GM04504 (cell line): ENCODE measurements around the gene GAD1.

Experiments
- DNase-seq: peaks from one replicate; pipeline ENCODE4 v3.0.0-alpha.2; 2012; ENCODE audit warnings: low read depth

GAD1 gene

DNA sequence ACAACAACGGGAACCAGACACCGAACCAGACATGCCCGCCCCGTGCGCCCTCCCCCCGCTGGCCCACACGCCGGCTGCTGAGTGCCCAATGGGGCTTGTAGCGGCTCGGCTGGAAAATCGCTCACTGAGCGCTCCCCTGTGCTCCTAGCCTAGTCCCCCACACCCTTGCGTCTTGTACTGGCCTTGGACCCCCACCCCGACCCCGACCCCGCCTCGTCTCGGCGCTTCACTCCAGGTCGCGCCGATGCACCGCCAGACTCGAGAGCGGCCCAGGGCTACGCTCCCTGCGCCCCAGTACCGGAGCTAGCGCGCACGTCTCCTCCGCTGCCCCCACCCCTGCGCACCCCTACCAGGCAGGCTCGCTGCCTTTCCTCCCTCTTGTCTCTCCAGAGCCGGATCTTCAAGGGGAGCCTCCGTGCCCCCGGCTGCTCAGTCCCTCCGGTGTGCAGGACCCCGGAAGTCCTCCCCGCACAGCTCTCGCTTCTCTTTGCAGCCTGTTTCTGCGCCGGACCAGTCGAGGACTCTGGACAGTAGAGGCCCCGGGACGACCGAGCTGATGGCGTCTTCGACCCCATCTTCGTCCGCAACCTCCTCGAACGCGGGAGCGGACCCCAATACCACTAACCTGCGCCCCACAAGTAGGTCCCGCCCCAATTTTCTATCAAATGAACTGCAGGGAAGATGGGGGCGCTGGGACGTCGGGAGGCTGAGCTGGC is 1.5 kb downstream of the GAD1 start:
- no peak for DNase-seq

DNA sequence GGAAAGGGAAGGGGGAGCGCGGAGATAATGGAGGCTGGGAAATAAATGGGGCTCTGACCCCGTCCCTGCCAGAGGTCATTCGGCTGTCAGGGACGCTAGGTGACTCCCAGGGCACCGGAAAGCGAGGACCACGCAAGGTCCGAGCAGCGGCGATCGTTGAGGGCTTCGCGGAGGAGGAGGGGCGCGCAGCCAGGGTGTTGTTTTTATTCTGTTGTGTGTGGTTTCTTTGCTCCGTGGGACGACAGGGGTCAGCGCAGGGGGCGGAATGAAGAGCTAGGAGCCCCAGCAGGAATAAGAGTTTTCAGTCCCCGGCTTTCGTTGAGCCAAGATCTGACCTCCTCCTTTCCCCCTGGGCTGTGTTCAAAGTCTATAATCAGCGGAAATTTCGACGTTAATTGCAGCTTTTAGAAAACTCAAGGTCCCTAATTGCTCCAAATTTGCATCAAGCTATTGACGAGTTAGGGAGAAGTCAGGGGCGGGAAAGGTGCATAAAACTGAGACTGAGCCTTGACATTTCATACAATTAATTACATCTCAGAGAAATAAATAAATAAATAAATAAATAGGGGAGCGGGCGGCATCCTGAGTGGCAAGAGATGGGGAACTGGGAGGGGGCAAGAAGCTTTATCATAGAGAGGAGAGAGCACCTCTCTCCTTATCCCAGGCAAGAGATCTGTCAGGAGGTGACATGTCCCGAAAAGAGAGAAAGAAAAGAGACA is 2.2 kb downstream of the GAD1 start:
- DNase-seq = no peak

DNA sequence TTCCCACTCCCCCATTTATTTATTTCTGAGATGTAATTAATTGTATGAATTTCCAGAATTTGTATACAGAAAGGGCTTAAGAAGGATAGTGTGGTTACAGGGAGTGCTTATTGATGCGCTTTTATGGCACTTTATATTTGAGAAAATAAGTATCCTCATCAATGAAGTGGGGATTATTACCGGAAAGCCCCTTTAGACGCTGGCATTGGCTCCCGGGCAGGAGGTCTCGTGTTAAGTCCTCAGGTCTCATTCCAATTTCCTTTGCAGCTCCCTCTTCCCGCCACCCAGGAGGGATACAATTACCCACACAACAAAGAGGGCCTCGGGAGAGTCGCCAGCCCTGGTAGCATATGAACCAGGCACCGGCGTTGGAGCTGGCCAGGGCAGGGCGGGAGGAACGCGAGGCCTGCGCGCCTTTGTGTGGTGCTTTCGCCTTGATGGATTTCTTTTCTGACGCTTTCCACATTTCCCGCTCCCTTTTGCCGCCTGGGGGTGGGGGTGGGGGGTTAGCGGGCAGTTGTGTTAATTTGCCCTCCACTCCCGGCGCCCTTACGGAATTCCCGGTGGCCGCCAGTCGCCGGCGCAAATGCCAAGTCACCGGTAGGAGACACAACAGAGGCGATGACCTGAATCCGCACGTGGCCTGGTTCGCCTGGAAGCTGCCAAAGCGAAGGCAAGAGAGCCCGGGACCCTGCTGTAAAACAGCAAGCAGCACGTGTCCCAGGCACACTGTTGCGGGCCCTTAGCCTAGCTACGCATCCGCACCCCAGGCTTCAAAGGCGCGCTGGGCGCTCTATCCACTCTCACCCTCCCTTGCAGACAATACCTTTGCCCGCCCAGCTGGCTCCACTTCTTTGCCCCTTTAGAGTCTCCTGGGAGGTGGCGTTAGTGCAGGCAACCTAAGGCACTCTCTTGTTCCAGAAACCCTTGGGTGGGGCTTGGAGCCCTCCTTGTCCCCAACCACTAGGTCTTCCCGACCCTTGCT is 3.3 kb downstream of the GAD1 start:
- no peak for DNase-seq

DNA sequence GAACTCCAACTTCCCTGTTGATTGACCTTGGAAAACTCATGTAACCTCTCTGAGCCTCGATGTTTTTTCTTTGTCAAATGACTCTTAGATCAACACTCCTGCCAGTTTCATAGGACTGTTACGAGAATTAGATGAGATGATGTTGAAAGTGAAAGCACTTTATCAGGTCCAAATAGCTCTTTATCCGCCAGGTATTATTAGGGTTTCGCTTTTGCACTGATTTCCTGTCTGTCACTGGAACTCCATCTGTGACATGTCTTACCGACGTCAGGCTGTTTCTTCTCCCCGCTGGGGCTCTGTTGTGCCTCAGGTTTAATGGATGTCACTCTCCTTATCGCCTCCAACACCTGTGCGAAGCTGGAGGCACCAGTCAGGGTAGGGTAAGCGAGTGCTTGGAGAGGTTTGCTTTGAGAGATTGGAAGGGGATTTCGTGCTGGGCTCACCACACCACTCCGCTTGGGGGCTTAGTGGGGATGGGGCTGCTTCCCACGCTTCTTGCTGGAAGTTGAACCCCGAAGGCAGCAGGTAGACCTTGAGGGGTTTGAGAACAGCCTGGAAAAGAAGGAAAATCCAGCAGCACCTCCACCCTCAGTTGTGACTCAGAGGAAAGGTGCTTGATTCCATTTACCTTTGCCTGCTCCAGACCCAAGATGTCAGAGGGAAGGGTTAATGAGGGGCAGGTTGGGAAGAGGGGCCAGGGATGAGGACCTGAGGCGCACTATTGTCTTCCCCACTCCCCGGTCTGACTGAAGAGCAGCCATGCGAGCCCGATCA is 4.3 kb downstream of the GAD1 start:
- DNase-seq = no peak

DNA sequence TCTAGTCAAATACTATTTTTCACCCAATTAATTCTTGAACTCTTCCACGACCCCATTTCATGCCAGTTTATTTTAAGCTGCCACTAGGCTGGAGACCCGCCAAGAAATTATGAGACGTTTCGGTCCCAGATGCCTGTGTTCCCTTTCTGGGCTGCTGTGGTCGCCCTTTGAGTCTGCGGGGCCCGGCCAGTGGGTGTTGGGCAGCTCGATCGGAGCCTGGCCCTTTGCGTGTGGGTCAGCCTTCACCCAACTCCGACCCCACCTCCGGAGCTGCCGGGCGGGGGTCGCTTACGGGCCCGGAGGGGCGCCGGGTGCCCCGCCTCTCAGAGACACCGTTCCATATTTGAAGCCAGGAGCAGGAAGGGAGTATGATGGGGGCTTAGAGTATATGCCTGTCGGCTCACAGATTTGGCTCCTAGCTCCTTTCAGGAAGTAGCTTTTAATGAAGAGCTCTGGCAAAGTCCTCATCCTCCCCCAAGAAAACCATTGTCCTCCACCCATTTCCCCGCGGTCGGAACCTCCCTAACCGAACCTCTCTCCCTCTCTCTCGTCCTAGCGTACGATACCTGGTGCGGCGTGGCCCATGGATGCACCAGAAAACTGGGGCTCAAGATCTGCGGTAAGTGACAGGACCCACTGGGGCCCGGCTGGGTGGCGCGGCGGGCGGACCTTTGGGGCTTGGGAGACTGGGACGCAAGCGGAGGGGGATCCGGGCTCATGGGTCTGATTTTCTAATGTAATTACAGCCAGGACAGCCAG is 5.0 kb downstream of the GAD1 start:
- DNase-seq = no peak

DNA sequence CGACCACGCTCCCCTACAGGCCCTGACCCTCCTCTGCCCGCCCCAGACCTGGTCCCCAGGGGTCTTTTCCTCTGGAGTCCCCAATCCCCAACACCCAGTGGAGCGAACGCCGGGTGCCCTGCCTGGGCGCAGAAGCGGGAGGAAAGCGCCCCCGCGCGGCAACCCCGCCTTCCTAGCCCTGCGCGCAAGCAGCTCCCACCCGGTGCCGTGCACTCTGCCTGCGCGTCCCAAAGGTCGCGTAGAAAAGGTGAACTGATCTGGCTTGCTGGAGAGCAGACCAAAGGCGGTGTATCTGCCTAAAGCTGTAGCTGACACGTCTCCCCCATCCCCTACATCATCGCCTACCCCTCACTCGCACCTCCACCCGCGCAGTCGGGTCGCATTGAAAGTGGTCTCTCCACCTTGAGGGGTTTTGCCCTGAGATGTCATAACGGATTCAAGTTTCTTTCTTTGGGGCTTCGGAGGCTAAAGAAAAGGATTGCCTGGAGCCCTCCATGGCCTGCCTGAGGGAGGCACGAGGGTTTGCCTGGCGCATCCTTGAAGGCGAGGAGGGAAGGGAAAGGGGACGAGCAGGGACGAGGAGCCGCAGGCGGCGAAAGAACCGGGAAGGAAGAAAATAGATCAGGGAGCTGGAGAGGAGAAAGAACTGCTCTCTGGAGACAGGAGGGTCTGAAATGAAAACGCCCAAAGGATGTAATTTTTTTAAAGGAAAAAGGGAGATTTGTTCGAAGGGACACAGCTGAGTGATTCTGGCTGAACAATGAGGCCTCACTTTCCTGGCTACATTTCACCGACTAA is 5.8 kb downstream of the GAD1 start:
- no peak for DNase-seq

DNA sequence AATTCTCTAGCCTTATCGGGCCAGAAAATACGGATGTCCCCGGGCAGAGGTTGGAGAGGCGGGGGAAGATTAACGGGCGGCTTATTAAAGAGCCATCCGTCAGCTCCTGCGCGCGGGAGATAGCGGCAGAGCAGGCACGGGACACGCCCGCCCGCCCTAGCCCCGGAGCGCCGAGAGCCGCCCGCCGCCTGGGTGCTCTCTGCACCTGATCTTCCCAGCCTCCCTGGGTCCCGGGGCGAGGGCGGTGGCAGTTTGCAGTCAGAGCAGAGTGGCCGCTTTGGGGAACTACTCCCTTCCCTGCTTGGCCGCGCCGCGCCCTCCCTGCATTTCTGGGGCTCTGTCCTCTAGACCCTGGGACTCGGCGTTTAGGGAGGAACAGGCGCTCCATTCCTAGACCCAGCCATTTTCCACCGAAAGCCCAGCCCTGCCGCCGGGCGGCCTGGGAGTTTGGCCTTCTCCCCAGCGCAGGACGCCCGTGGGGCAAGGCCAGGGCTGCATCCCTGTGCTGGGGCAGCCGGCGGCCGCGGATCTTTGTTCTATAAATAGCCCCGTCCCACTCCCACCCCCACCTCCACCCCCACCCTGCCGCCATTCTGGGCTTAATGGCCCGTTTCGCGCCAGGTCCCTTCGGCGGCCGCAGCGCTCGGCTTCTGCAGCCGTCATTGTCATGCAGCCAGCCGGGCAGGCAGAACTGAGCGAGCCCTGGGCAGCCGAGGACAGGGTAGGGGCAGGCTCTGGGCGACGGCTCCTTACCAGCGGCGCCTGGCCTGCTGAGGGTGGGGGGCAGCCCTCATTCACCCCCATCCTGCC is 6.6 kb downstream of the GAD1 start:
- DNase-seq = no peak

DNA sequence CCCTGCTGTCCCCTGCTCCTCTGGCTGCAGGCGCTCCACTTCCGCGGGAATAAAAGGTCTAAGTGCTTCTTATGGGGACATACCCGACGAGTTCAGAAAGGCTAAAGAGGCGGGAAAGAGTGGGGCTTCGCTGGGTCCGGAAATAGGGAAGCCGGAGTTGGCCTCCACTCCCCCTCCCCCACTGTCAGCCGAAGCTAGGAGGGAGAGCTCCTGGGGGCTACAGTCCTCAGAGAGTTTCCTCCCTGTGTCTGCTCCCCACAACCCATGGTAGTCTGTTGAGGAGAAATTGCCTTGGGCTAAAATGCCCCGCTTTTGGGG is 7.2 kb downstream of the GAD1 start:
- DNase-seq = no peak

DNA sequence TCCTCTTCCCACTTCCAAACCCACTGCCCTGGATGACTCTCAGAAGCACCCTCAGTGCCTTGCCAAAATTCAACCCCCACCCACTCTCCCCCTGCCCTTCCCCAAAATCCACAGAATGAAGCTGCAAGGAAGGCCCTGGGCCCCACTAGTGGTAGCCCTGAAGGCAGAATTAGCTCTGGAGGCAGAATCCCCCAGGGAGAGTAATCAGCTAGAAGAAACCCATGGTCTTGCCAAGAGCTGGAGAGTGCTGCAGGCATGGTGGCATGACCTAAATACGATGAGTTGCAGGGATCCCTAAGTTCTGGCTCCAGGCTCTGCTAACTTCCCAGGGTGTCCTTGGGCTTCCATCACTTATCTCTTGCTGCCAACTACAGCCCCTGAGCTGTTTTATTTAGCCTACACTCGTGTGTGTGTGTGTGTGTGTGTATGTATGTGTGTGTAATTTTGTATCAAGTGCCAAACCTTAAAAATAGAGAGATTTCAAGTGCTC is 7.9 kb downstream of the GAD1 start:
- DNase-seq = no peak

DNA sequence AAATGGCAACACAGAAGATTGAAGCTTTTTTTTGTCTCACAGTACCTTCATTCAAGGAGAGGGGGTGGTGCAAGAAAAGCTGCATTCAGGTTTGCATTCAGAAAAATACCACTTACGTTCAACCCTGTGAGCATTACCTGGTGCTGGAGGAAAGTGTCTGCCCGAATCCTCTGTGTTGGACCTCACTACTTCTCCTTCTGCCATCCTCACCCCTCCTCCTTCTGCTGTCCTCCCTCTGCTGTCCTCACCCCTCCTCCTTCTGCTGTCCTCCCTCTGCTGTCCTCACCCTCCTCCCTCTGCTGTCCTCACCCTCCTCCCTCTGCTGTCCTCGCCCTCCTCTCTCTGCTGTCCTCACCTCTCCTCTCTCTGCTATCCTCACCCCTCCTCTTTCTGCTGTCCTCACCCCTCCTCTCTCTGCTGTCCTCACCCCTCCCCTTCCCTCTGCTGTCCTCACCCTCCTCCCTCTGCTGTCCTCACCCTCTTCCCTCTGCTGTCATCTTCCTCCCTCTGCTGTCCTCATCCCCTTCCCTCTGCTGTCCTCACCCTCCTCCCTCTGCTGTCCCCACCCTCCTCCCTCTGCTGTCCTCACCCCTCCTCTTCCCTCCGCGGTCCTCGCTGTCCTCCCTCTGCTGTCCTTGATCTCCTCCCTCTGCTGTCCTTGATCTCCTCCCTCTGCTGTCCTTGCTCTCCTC is 11.3 kb downstream of the GAD1 start:
- no peak for DNase-seq

DNA sequence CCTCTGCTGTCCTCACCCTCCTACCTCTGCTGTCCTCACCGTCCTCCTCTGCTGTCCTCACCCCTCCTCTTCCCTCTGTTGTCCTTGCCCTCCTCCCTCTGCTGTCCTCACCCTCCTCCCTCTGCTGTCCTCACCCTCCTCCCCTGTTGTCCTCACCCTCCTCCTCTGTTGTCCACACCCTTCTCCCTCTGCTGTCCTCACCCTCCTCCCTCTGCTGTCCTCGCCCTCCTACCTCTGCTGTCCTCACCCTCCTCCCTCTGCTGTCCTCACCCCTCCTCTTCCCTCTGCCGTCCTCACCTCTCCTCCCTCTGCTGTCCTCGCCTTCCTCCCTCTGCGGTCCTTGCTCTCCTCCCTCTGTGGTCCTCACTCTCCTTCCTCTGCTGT is 11.8 kb downstream of the GAD1 start:
- DNase-seq = no peak

DNA sequence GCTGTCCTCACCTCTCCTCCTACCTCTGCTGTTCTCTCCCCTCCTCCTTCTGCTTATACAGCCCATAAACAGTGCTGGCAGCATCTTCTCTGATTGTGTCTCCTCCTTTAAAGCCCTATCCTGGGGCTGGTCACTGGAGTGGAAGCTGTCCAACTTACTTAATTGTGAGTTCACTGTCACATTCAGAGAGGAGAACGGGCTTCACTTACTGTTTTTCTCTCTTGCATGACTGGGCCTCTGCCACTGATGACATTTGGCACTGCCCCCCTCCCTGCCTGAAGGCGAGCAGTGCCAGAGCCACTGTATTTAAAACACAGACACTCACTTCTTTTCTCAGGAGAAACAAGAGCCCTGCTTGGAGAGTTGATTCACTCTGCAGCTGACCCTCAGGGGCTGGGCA is 12.3 kb downstream of the GAD1 start:
- DNase-seq = no peak

DNA sequence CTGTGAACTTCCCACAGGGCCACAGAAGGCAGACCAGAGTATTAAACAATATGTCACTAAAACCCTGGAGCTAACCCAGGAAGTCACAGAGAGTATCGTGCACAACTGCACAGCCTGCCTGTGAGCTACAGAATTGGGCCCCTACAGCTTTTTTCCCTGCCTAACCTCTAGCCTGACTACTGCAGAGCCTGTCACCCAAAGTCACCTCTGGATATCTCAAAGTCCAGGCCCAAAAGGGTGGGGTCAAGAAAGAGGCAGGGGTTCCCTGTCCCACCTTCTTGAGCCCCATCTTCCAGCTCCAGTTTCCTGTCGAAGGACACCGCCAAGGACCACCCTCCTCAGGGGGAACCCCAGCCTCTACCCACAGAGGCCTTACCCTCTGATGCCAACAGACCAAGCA is 13.5 kb downstream of the GAD1 start:
- no peak for DNase-seq

DNA sequence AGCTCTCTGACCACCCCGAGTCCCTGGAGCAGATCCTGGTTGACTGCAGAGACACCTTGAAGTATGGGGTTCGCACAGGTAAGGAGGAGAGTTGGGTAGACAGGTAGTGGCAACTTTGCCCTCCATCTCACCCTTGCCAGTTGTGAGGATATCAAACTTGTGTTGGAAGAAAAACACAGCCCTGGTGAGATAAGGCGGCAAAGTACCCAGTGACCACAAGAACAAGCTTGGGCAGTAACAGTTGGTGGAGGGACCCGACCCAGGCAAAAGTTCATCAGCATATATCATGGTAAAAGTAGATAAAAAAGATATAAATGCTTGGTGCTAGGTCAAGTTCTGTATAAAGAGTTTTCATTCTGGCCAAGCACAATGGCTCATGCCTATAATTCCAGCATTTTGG is 14.4 kb downstream of the GAD1 start:
- no peak for DNase-seq

DNA sequence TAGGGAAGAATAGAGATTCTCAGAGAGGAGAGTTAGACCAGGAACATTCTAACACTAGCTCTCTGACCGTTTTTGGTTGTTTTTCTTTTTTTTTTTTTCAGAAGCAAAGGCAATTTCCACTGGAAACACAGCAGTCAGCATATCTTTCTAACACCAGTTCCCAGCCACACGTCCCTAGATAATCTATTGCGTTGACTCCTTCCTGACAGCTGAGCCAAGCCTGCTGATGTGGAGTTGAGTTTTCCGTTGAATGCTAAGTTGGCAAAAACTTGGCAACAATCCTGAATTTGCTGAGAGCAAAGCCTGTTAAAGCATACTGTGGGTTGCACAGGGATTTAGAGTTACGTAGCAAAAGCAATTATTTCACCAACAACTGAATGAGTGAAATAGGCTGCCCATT is 19.3 kb downstream of the GAD1 start:
- no peak for DNase-seq

DNA sequence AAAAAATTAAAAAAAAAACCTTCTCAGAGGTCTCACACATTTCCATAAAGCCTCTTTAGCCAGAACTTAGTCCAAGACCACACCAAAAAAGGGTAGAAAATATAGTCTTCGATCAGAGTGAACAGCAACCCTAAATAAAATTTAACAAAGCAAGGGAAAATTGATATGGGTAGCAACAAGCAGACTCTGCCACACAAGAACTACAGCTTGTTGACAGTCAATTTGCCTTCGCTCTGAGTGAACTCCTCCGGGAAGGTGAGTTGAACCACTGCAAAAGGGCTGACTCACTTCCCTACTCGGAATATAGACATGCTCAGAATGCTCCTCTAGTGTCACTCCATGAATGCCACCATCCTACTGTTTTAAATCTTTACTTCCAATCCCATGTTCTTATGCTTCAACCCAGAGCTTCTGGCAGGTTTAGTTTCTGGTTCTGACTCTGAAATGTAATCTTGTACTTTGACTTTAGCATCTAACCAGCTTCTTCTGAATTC is 24.1 kb downstream of the GAD1 start:
- DNase-seq = no peak

DNA sequence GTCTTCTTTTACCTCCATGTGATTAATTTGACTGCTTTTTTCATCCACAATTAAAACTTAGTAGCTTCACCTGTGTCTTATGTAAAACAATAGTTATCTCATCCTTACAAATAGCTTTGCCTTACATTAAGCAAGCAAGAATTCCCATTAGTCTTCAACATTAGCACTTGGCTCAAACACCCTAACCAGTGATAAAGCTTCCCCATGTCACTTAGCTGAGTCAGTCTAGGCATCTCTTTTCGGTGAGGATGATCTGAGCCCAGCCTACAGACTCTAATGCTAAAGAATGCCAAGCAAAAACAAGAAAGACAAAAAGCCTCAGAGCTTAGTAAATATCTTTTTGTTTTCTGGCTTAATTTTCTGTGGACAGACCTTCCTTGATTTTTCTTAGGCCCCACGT is 26.1 kb downstream of the GAD1 start:
- peak; percentile 33 for DNase-seq

DNA sequence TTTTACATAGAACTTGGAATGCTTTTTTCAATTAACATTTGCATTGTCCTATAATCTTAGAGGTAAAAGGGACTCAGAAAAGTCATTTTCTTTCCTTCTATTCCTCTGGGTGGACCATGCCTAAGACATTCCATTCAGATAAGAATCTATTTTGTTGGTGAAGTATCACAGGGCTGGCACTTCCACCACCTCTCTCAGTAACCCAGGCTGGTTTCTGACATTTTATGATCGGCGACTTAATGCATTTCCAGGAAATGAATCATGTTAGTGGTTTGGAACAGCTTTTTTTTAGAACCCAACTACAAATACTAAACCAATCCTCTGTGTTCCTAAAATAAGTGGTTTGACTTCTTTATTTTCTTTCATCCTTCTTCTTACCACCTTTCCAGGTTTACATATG is 27.0 kb downstream of the GAD1 start:
- DNase-seq = peak; percentile 35

DNA sequence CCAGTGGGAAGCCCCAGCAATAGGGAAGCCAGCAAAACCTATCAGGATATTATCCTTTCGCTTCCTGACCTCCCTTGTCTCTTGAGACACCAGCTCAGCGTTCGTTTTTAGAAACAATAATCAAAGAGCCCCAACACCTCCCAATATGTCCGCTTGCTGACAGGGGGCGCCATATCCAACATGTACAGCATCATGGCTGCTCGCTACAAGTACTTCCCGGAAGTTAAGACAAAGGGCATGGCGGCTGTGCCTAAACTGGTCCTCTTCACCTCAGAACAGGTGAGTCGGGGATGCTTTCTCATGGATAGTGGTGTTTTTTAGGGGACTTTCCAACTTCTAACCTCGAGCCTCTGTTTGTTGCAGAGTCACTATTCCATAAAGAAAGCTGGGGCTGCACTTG is 28.7 kb downstream of the GAD1 start:
- no peak for DNase-seq
